ENCODE results near the gene MED26.

MED26 gene

DNA sequence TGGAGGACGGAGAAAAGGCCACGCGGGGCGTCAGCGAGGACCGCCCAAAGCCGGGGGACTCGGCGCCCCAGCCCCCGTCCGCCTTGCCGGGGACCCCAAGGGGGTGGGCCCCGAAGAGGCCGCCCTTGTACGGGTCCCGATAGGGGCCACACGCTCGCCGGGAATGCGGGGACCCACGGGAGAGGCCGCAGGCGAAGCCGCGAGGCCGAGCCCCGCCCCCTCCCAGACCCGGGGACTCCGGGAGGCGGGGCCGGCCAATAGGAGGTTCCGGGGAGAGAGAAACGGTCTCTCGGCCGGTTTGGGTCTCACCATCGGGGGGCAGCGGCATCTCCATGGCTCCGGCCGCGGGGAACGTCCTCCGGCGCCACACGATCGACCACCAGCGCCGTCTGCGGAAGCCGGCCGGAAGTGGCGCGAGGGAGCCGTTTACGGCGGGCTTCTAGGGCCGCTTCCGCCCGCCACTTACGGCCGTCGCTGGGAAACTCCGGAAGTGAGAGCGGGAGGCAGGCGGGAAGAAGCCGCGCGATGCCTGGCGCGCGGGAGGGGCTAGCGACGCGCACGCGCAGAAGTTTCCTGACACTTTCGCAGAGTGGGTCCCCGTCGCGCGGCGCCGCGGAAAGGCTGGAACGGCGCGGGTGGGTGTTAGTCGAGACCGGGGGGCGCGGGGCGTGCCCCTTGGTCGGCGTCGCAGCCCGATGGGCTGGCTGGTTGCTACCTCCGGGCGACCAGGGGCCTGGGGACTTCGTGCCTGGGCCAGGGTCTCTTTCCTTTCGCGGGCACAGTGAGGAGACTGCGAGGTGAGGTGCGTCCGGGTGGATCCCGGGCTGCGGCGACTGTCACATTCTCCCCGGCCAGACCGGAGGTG, 85.7 kb downstream of the MED26 start, which contains the start of gene CHERP:
TSS of gene CHERP (minus strand) at position 393 of the 865 bp plus-strand sequence. CDS start at position 334, 59 bp downstream.
- peak; percentile 83 to 93 (median 87) for DNase-seq (ENCODE audit: low read depth in 3 of 3)

DNA sequence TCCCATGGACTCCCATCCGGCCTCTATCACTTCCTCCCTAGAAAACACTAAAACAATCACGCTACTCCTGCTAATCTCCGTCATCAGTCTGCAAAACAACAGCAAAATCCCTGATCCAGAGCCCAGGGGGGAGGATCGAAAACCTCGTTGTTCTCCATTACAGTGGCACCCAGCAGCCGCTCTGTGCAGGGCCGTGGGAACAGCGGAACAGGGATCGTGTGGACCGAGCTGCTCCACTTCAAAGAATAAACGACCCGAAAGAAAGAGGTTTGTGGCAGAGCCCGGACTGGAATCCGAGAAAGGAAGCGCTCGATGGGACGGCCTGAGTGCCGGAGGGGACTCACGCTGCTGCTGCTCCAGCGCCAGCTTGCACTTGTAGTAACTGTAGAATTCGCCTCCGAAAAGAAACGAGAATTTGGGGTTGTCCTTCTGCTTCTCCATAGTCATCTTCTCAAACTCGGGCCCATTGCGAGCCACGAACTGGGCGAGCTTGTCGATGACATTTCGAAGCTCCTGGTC, 86.4 kb downstream of the MED26 start:
- peak in 1 of 3 donors; percentile 31 for DNase-seq (ENCODE audit: low read depth in 3 of 3)

DNA sequence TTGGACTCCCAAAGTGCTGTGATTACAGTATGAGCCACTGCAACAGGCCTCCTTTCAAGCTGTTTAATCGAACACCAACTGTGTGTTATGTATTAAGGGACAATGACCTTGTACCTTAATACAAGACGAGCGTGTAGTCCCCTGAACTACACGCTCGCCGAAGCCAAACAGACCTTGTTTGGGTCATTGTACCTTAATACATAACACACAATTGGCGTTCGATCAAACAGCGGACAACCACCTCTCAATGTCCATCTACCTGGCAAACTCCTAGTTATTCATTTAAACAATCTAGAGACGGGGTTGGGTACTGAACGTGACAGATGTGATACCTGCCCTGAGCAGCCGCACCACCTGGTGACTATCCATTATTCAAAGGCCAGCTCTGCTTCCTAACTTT, 87.1 kb downstream of the MED26 start:
- no peak for DNase-seq (ENCODE audit: low read depth in 3 of 3)

DNA sequence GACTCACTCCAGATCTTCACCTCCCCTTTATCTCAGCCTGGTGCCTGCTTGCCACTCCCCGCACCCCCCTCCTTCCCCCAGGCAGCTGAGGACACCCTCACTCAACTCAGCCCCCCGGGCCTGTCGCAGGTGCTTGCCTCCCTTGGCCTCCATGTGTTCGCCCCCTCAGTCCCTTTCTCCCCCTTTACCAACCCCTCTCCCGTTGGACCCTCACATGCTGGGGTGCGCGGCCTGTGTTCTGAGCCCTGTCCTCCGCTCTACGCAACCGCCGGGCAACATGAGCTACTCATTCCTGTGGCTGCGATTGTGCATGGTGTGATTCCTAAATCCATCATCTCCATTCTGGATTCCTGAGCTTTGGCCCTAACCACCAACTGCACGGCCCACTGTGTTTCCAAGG, 90.9 kb downstream of the MED26 start:
- no peak for DNase-seq (ENCODE audit: low read depth in 3 of 3)

DNA sequence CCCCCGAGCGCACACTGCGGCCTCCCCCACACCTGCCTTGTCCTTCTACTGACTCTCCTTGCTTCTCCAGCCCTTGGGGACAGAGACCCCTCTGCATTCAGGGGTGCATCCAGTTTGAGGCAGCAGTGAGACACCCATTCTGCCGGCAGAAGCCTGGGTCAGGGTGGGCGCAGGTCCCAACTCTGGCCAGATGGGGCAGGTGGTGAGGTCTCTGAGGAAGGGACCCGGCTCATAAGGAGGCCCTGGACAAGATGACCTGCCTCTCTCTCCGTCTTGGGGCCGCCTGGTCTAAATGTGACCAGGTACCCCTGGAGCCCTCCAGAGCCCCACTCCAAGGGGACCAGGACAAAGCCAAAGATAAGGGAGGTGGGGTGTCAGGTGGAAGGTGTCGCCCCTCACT, 91.9 kb downstream of the MED26 start:
- DNase-seq (ENCODE audit: low read depth in 3 of 3): no peak

DNA sequence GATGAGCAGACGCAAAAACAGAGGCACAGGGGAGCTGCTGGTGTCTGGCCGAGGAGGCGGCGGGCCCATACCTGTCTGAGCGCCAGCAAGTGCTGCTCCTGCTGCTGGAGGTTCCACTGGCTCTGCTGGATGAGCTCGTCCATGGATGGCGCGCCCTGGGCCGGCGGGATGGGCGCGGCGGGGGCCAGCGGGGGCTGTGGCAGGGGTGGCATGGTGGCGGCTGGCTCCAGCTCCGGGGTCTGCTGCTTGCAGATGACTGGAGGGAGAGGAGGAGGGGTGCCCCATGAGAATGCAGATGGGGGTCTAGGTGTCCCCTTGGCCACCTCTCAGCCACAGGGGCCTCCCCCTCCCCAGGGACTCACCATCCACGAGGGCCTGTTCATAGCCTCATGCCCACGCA, 92.6 kb downstream of the MED26 start:
- no peak for DNase-seq (ENCODE audit: low read depth in 3 of 3)

DNA sequence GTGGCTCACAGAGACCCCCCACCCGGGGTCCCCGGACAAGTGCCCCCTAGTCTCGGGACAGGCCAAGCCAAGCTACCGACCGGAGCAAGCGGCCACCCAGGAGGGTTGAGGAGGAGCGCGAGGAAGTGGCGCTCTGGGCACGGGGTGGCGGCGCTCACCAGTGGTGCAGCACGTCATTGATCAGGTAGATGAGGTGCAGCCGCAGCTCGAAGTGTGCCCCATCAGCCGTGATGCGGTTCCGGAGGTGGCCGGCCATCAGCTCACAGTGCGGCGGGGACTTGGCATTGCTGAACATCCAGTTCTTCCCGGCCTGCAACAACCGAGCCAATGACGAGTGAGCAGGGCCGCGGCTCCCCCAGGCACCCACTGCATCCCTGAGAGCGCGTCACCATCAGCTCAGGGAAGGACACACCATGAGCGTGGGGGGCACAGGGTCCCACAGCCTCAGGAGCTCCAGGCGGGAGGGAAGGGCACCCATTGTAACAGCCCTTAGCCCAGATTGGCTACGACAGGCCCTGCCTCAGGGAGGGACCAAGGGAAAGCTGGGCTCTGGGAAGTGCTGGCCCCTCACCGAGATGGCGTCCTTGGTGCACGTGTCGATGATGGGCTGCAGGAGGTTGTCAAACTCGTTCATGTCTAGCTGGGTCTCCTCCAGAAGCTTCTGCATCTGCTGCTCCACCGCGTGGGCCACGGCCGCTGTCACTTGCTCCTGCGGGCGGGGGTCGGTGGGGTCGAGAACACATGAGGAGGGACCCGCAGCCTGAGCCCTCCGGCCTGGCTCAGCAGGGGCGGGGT, 95.4 kb downstream of the MED26 start:
- no peak for DNase-seq (ENCODE audit: low read depth in 3 of 3)

DNA sequence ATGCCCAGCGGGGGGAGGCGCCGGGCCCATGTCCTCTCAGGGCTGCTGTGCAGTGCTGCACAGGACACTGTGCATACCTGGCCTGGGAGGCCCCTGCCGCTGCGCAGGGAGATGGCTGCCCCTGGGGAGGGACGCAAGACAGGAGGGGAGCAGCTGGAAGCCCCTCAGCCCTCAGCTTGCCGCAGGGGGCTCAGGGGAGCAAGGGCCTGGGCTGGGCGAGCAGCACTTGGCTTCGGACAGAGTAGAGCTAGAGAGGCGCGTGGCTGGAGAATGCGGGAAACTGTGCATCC, 96.7 kb downstream of the MED26 start:
- DNase-seq (ENCODE audit: low read depth in 3 of 3): no peak

DNA sequence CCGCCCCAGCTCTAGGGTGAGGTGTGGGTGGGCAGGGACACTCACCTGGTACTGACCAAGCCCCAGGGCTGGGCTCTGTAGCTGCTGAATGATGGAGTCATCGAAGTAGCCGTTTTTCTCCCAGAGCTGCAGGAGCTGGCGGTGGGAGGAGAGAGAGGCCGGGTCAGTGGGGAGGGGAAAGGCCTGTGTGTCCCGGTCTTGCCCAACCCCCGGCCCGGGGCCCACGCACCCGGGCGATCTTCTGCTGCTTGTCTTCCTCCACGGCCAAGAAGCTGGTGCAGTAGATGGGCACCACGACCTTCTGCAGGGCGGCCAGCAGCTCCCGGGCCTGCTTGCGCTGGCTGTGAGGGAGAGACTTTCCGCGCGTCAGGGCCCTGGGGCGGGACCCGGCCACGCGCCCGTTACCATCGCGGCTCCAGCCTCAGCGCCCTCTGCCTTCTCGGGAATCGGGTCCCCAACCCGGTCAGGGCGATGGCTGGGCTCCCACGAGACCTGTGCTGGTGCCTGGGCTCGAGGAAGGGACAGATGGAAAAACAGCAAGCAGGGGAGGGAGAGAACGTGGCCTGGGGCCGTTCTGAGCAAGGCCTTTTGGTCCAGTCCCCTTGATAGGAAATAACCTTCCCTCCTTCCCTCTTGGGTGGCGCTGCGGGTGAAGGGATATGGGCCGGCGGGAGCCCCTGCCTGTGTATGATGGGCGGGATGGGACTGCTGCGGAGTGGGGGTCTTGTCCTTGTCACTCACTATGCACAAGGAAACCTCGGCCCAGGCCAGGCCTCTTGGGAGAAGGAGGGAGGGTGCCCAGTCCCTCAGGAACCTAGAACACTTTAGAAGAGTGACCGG, 97.2 kb downstream of the MED26 start:
- no peak for DNase-seq (ENCODE audit: low read depth in 3 of 3)

DNA sequence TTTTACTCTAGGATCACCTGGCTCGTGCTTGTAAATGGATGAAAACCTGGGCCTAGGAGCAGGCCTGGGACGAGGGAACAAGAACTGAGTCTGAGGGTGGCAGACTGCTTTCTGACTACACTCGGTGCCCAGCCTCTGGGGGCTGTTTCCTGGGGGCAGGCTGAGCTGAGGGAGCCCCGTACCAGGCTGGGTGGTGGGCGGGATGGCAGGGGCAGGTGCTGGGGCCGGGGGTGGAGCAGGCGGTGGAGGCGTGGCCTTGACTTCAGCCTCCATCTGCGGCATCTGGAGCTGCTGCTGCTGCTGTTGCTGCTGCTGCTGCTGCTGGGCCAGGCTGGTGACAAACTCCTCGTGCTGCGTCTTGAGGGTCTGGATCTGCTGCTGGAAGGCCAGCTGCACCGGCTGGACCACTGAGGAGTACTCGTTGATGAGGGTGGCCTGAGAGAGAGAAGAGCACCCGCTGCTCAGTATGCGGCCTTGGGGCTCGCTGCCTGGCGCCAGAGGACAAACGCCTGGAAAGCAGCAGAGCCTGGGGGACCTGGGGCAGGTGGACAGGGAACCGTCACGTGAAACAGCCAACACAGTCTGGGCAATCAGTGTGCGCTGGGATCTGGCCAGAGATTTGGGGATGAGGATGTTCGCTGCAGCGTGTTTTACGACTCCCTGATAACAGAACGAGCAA, 98.4 kb downstream of the MED26 start:
- DNase-seq (ENCODE audit: low read depth in 3 of 3): no peak

DNA sequence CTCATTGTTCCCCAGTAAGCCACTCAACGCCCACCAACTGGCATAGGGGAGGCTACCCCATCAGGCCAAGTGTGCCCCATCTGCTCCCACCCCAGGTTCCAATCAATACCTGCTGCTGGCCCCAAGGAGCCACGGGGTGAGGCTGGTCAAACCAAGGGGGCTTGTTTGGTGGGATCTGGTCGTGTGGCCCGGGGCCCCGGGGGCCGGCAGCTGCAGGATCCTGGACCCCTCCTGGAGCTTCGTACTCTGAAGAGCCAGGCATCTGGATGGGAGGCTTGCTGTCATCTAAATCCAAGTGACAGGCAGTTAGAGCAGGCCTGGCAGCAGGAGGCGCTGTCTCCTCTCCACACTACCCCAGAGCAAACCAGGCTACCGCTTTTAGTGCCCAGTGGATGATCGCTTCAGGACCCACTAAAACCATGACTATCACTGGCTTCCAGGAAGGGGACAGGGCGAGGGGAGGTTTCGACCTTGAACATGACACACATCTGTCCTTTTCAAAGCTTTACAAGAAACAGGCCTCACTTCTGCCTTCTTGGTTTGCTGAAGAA, 100.0 kb downstream of the MED26 start:
- DNase-seq (ENCODE audit: low read depth in 3 of 3): peak in 1 of 3 donors; percentile 27

DNA sequence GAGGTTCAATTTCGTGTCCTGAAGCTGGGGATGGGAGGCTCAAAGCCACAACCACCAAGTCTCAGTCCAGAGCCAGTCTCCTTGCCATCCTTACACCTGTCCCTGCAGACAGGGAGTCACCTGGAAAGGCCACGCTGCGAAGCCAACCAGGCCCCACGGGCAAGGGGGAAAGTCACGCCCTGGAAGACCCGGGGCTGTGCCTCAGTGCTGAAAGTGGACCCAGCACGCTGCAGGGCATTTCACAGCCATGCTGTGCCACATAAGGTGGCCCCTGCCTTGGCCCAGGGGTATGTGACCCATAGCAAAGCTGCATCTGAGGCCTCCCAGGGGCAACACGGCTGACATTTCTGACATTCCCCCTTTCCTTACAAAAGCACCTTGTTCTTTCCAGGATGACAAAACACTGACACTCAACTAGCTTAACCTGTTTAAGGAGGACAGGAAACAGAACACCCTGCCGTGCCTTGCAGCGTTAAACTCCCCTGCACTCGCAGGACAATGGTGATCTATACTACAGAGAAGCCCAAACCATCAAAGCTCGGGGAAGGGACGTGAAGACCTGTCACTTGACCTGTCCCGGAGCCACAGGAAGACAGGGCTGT, 100.6 kb downstream of the MED26 start:
- DNase-seq (ENCODE audit: low read depth in 3 of 3): no peak

DNA sequence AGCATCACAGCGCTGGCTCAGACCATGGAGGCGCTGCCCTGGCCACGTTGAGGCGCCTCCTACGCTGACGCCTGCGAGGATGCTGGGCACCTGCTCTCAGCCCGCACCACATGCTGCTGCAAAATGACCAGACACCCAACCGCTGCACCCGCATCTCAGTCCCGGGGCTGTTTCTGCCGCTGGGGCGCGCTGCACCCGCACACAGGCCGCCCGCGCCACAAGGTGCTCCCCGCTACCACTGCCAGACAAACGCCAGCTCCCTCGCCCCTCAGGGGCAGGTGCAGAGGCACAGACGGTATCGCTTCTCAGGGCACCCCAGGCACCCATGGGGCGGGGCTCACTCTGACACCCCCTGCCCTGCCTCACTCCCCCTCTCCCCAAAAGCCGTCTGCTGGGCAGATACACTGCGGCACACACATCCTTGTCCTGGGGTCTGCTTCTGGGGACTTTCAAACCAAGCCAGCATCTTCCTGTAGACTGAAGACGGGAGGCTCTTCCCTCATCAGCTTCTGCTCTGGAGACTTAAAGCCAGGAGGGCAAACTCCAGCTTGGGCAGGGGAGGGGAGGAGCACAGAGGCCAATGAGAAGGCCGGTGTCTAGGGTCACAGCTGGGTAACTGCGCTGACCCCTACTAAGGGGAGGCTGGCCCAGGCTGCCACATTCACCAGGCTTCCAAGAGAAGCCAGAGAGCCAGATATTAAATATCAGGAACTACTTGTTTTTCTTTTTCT, 102.1 kb downstream of the MED26 start:
- no peak for DNase-seq (ENCODE audit: low read depth in 3 of 3)

DNA sequence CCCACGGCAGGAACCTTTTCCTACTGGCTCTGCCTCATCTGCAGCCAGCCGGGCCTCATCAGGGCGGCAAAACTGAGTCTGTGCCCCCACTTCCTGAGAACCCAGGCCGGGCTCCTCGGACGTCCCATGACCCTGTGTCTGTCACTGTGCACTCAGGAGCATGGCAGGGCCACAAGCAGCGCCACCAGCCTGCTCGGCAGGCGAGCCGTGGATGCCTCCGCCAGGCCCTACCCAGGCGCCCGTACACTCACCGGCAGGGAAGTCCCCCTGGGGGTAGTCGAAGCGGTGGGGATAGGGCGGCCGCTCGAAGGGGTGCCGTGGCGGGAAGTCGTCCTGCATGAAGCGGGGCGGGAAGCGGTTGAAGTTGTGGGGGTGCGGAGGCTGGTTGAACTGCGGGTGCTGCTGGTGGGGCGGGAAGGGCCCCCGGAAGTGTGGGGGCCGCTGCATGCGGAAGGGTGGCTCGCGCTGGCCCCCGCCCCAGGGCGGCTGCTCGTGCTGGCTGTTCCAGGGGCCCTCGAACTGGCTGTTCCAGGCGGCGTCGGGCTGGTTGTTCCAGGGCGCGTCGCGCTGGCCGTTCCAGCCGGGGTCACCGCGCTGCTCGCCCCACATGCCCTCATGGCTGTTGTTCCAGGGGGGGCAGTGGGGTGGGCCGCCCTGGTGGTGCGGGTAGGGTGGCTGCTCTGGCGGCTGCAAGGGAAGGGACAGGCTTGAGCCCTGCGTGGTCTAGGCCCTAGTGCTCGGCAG, 102.8 kb downstream of the MED26 start:
- no peak for DNase-seq (ENCODE audit: low read depth in 3 of 3)
